ENCODE data around the gene CPNE2.
A peak's percentile ranks its signal among the peaks of the same experiment; 100 is the strongest.
"Not testable (repeated sequence)": the region's sequence is repeated elsewhere in the genome, so short reads cannot be mapped to it uniquely, and the experiment has no call there.

CPNE2 gene

DNA sequence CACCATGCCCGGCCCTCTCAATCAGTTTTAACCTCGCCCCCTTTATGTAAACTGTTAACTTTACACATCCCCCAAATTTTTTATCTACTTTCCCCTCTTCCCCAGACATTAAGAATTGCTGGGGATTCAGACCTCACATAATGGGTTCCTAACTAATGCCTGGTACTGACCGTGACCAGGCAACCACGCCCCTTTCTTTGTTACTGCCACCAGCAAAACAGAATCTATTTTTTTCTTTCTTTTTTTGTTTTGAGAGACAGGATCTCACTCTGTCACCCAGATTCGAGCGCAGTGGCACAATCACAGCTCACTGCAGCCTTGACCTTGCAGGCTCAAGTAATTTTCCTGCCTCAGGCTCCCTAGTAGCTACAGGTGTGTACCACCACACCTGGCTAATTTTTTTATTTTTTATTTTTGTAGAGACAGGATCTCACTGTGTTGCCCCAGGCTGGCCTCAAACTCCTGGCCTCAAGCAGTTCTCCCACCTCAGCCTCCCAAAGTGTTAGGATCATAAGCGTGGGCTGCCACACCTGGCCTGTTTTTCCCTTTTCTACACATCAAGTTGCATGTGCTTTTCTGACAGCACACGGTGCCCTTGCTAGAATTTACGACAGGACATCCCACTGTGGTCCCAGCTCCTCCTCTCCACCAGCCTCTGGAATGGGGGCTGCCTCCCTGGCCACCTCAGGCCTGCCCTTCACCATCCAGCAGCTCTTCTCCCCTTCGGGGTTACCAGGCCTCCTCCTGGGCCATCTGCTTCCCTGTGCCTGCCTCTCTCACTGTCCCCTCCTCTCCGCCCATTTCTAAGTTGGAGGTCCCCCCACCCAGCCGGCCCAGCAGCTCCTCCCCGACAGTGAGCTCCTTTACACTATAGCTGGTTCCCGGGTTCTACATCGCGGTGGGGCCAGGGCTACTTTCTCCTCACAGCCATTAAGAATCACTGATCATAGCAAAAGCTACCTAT, 10.8 kb downstream of the CPNE2 start:
- DNase-seq: no peak

DNA sequence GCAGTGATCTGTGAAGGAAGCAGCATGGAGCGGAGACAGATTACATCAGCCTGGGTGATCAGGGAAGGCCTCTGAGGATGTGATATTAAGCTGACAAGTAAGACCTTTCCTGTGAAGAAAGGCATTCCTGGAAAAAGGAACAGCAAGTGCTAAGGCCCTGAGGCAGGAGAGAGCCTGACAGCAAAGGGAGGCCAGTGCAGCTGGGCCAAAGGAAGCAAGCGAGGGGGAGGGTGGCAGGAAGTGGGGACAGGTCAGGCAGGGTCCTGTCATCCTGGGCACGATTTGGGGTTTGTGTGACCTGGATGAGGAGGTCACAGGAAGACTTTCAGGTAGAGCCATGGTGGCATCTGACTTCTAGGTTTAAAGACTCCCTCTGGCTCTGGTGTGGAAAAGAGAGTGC, 12.3 kb downstream of the CPNE2 start:
- DNase-seq: no peak

DNA sequence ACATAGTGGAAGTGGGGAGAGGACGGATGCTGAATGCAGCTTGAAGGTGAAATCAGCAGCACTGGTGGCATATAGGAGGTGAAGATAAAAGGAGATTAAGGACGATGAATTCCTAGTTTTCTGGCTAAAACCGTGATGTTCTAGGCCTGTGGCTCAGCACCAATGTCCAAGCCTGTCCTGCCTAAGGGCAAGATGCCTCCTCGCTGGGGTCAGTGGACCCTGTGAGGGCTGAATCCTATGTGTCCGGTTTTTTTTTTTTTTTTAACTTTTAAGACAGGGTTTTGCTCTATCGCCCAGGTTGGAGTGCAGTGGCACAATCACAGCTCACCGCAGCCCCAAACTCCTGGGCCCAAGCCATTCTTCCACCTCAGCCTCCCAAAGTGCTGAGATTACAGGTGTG, 12.8 kb downstream of the CPNE2 start:
- no peak for DNase-seq

DNA sequence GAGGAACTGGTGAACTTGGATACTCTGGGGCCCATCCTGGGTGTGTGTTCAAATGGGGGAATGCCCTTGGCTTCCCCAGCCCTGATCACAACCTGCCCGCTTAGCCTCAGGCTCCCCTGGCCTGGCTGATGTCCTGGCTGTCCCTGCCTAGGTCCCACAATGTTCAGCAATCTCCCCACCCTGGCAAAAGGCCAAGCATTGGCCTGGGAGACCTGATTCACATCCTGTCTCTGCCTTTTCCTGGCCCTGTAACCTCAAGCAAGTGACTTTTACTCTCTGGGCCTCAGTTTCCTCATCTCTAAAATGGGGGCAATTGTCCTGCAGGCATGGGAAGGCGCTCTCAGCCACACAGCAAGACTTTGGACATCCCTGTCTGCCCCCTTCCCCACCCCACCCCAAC, 14.4 kb downstream of the CPNE2 start:
- DNase-seq: no peak

DNA sequence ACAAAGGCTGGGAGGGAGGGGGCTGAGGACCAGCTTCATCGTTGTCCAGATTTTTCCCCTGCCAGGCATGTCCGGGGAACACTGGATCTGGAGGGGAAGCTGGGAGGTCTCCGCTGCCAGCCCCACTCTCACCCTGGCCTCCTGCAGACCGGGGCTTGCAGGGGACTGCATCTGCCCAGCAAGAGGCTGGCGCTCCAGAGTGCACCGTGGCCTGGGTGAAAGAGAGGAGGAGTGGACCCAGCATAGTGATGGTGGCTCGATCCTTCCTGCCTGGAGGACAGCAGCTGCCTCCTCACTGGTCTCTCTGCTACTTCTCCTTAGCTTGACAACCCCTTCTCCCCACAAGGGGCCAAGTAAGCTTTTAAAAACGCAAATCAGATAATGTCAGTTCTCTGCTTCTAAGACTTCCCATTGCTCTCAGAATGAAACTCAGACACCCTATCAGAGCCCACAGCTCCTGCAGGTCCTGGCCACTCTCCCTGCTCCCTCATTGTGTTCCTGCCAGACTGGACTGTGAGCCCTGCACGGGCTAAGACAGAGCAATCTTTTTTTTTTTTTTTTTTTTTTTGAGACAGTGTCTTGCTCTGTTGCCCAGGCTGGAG, 15.0 kb downstream of the CPNE2 start:
- no peak for DNase-seq

DNA sequence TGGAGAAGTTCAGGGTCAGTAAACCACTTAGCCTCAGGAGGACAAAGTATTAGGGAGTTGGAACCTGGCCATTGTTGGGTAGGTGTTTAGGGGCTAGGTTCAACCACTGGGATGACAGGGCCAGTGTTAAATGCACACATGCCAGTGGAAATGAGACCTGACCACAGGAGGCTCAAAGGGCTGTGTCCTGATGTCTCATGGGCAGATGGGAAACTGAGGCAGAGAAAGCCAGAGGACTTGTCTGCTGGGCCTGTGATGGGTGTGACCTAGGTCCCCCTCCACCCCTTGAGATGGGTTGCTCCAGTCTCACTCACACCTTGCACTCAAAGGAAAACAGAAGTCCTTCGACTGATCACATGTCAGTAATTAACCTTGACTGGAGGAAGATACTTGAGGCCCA, 16.0 kb downstream of the CPNE2 start:
- DNase-seq: no peak

DNA sequence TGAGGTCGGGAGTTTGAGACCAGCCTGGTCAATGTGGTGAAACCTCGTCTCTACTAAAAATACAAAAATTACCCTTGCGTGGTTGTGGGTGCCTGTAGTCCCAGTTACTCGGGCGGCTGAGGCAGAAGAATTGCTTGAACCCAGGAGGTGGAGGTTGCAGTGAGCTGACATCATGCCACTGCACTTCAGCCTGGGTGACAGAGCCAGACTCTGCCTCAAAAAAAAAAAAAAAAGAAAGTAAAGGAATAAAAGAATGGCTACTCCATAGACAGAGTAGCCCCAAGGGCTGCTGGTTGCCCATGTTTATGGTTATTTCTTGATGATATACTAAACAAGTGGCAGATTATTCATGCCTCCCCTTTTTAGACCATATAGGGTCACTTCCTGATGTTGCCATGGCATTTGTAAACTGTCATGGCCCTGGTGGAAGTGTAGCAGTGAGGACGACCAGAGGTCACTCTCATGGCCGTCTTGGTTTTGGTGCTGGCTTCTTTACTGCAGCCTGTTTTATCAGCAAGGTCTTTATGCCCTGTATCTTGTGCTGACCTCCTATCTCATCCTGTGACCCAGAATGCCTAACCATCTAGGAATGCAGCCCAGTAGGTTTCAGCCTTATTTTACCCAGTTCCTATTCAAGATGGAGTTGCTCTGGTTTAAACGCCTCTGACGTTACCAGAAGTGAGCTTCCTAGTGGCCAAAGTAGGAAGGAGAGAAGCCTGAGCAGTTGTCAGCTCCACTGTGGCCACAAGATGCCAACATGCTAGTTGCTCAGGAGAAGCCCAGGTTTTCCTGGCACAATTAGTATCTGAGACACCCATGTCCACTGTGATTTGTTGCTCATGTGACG, 17.1 kb downstream of the CPNE2 start:
- DNase-seq: not testable (repeated sequence)

DNA sequence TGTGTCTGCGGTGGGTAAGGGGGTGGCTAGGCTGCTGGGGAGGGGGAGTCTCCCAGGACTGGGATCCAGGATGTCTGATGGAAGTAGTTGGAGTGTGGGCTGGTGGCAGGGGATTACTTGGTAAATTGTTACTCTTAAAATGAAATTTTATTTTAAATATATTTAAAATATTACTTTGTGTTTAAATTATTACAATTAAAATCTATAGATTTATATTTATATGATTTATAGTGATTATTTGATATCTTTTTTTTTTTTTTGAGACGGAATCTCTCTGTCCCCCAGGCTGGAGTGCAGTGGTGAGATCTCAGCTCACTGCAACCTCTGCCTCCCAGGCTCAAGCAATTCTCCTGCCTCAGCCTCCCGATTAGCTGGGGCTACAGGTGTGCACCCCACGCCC, 18.6 kb downstream of the CPNE2 start:
- DNase-seq: no peak

DNA sequence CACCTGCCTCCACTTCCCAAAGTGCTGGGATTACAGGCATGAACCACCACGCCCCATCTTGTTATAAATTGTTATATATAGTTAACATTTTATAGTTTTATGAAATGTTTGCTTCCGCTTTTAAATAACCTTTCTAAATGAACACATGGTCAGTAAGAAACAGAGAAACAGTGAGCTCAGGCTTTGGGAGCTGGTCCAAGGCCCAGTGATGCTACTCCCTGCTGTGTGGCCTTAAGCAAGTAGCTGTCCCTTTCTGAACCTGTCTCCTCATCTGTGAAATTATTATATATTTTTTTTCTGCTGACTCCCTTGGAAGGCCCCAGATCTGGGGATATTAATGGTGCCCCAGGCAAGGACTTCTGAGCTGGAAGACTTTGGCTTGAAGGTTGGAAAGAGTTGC, 19.0 kb downstream of the CPNE2 start:
- no peak for DNase-seq

DNA sequence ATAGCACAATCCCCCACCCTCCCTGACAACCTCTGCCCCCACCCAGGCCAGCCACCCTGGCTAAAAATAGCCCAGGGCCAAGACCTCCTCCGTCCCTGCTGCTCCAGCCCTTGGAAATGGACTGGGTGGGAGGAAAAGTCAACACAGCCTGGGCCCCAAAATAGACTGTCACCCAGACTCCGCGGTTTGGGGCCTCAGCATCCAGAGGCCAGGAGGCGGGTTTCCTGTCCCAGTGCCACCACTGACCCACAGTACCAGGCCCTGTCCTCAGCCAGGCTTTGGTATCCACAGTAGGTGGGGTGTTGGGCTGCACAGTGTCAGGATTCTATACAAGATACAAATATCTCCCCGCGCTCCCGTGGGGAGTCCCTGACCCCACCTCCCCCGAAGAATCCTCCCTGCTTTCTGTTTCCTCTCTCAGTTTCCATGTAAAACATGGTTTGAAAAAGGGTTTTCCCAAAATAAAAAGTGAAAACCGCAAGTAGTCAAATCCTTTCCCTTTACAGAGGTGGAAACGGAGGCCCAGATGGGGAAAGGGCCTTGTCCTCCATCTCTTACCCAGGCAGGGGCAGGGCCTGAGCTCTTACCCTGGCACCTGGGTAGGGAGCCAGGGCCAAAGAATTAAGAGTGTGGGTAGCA, 20.1 kb downstream of the CPNE2 start:
- DNase-seq: no peak

DNA sequence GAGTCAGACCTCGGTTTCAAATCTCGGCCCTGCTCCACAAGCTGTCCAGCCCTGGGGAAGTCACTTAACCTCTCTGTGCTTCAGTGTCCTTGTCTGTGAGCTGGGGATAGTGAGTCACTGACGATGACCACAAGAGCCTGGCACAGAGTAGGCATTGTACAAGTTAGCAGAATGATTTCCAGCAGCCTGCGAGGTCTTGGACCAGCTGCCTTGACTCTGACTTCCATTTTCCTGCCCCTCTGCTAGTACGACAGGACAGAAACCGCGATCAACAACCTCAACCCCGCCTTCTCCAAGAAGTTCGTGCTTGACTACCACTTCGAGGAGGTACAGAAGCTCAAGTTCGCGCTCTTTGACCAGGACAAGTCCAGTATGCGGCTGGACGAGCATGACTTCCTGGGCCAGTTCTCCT, 20.7 kb downstream of the CPNE2 start:
- DNase-seq: no peak

DNA sequence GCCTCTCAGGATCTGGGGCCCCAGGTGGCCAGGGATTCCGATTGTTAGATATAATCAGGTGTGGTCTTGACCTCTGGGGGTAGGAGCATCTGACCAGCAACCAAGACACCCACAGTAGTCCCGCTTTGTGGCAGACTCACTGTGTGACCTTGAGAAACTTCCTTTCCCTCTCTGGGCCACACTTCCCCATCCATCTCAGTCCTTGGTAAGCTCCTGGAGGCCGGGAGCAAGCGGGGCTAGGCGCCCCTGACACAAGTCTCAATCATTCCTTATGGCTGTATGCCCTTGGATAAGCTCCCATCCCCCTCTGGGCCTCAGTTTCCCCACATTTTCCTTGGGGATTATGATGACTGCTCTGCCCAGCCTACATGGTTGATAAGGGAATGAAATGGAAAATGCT, 21.3 kb downstream of the CPNE2 start:
- no peak for DNase-seq

DNA sequence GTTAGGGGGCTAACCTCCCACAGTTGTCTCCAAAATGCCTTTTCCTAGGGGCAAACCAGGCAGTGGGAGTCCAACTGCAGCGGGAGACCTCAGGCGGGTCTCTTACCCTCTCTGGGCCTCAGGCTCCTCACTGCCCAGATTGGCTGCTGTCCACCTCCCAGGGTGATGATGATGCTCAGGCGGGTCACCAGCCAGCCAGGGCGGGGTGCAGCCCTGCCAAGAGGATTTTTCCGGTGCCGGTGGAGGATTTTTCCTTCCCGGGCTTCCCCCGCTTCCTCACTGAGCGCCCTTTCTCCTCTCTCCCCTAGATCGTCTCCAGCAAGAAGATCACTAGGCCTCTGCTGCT, 22.8 kb downstream of the CPNE2 start:
- peak; percentile 49 for DNase-seq

DNA sequence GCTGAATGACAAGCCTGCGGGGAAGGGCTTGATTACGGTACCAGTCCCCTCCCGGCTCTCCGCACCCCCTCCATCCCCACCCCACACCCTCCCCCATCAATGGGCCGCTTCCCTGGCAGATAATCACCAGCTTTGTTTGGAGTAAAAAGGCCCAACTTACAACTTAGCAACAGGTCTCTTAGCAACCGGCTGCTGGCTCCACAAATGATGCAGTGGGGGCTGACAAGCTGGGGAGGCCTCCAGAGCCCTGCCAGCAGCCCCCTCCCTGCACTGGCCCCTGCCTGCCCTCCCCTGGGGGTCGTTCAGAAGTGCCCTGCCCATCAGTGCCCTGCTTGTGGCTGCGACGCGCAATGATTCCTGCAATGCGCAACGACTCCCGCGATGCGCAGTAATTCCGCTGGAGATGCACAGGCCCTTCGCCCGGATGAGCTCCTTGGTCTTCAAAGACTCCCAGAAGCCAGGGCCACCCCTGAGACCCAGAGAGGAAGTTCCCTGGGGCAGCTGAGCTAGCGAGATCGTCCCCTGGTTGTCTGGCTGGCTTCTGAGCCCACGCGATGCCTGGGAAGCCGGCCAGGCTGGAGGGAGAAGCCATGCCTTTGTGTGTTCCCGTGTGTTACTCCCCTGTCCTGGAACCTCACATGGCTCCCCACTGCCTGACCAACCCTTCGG, 23.3 kb downstream of the CPNE2 start:
- DNase-seq: peak; percentile 82

DNA sequence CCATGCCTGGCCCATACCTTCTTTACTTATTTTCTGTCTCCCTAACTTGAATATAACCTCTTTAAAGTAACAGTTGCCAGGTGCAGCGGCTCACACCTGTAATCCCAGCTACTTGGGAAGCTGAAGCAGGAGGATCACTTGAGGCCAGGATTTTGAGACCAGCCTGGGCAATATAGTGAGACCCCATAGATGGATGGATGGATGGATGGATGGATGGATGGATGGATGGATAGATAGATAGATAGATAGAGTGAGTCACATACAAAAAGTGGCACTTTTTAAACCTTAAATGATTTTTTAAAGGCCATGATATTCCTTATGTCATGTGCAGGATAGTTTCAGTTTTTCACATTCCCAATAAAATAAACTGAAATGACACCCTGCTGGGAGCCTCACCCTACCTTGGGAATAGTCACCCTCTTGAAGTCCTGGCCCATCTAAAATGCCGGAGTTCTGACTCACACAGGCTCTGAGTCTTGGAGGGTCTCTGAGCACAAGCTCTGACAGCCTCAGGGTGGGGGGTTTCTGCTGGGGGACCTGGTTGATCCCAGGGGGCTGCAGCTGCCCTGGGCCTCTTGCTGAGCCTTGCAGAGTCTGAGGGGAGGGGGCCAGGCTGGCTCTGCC, 26.2 kb downstream of the CPNE2 start:
- no peak for DNase-seq

DNA sequence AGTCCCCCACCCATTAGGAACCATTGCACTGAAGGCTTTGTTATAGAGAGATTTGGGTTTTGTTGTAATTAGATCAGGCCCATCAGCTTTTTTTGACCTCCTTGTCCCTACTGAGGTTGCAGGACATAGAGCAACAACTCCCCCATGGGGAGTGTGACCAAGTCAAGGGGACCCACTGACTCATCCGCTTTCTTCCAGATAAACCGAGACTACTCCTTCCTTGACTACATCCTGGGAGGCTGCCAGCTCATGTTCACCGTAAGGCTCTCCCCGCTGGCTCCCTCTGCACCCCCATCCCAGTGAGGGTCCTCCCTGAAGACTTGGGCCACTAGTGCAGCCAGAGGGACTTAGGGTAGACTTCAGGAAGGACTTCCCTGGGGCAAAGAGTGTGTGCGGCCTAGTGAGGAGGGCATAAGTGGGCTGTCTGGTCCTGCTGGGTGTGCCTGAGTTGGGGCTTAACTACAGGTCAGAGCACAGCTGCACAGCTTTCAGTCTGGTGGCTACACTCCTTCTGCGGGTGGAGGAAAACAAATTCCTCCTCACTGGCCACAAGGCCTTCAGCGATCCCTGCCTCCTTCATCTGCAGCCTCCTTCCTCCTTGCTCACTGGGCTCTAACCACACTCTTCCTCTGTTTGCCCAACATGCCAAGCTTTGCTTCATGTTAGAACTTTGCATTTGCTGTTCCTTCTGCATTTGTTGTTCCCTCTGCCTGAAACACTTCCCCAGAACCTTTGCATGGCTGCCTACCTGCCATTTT, 31.0 kb downstream of the CPNE2 start:
- no peak for DNase-seq

DNA sequence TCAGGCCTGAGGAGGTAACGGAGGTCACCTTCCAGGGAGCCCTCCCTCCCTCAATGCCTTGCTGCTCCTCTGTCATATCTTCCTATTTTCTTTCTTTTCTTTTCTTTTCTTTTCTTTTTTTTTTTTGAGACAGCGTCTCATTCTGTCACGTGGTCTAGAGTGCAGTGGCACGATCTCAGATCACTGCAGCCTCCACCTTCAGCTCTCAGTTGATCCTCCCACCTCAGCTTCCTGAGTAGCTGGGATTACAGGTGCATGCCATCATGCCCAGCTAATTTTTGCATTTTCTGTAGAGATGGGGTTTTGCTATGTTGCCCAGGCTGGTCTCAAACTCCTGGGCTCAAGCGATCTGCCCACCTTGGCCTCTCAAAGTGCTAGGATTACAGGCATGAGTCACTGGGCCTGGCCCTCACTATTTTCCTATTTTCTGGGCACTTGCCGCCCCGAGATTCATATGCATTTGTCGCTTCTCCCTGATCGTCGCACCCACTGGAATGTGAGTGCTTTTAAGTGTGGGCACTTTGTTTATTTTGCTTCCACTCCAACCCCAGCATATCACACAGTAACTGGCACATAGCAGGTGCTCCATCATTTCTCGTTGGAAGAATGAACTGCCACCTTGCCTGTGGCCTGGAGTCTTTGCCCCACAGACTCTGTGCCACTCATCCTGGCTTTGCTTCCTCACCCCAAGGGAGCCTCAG, 31.7 kb downstream of the CPNE2 start:
- DNase-seq: no peak

DNA sequence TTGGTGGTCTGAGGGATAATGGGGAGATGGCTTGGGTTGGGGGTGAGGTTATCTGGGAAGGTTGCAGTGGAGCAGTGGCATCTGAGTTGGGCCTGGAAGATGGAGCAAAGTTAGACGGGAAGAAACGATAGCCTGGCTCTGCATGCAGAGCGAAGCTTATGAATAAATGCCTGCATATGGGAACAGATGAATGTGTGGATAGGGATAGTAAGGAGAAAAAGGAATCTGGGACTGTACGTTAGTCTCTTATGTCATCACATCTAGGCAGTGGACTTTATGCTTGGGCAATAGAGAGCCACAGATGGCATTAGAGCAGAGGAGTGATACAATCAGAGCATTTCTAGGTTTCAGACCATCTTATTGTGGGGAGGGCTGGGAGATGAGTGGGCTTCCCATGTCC, 33.0 kb downstream of the CPNE2 start:
- no peak for DNase-seq

DNA sequence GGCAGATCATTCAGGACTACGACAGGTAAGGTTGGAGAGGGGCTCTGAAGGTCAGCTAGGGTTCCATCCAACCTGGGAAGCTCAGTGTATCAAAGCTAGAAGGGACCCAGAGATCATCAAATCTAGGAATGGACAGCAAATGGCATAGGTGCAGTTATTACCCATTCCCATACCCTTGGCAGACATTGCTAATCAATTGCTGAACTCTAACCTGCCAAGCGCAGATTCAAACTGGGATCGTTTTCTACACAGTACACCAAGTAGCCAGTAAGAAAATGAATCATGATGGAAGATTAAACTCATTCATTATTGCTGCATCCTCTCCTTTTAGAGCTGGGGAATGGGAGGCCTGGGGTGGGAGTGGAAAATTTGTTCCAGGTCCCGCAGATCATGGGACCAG, 33.6 kb downstream of the CPNE2 start:
- DNase-seq: no peak

DNA sequence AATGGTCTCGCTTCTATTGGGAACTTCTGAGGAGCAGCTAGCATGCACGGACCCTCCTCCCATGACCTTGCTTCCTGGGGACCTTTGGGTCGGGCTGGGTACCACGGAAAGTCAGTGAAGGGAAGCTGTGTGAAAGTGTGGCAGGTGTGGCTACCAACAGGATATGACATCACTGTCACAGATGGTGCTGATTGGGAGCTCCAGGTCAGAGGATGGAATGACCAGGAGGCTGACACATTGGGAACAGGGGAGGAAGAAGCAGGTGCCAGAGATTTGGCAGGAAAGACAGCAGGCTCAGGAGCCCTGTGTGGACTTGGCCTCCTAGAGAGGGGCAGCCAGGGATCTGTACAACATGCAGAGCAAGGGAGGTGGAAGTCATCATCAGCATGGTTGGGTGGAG, 34.0 kb downstream of the CPNE2 start:
- no peak for DNase-seq
